H1 (cell line): ENCODE measurements around the gene CPXM2. TPM values are rescaled to one million over a fixed set of nuclear protein-coding genes. Genes with fewer than 3 reads are reported as not detected.

Experiments used
- CTCF ChIA-PET: fragments of 300-600 bp; sonication (Branson Sonifier 250); formaldehyde crosslinking; loops from one replicate; lab custom pipeline; 2021; ENCODE audit not compliant: partially characterized antibody; lab: Charles Lee
- POLR2A ChIA-PET: fragments of 300-600 bp; sonication (Branson Sonifier 250); formaldehyde crosslinking; loops from one replicate; lab custom pipeline; 2021; ENCODE audit warnings: inconsistent platforms; ENCODE audit not compliant: partially characterized antibody; lab: Charles Lee
- DNase-seq, 2 experiments: peaks; one replicate each; pipeline versions ENCODE4 v3.0.0 to v3.0.0-alpha.2; 2010 to 2022; ENCODE audit warnings: low spot score in 2 of 2, low read depth in 1 of 2, mixed read lengths in 1 of 2
- FAIRE-seq: peaks from 2 replicates; lab custom pipeline; 2011; peaks lifted over from hg19 to GRCh38; lab: Jason Lieb, UNC
- H2AFZ ChIP-seq: 2 replicates; pipeline ENCODE4 v1.8.1; 2012; ENCODE audit warnings: low read length, inconsistent platforms
- H2AK5ac ChIP-seq: 2 replicates; pipeline ENCODE4 v1.6.1; 2013; ENCODE audit warnings: low read depth, low read length
- H2BK120ac ChIP-seq: replicated peaks from 2 replicates; pipeline ENCODE3; 2013; ENCODE audit warnings: low read depth, low read length, inconsistent platforms
- H2BK12ac ChIP-seq: 2 replicates; pipeline ENCODE4 v1.6.1; 2013; ENCODE audit warnings: low read depth, low read length
- H2BK15ac ChIP-seq: 2 replicates; pipeline ENCODE4 v1.6.1; 2013; ENCODE audit warnings: low read length
- H2BK20ac ChIP-seq: 2 replicates; pipeline ENCODE4 v1.6.1; 2013; ENCODE audit warnings: low read length
- H2BK5ac ChIP-seq: 2 replicates; pipeline ENCODE4 v1.6.1; 2013; ENCODE audit warnings: low read depth, low read length
- H3K14ac ChIP-seq: 2 replicates; pipeline ENCODE4 v1.6.1; 2013; ENCODE audit warnings: inconsistent platforms; ENCODE audit not compliant: insufficient read length
- H3K18ac ChIP-seq: 2 replicates; pipeline ENCODE4 v1.6.1; 2013; ENCODE audit warnings: low read length; ENCODE audit errors: extremely low read depth
- H3K23ac ChIP-seq: 2 replicates; pipeline ENCODE4 v1.6.1; 2013; ENCODE audit warnings: inconsistent platforms; ENCODE audit not compliant: insufficient read length
- H3K23me2 ChIP-seq: 2 replicates; pipeline ENCODE4 v1.6.1; 2013; ENCODE audit warnings: low read depth, low read length
- H3K27ac ChIP-seq: 2 replicates; pipeline ENCODE4 v1.6.1; 2011; ENCODE audit warnings: low read depth, low read length, inconsistent platforms
- H3K27me3 ChIP-seq, 4 experiments: replicated peaks in 1 of 4; 1 replicate in 1 of 4; 2 replicates in 3 of 4; pipeline versions ENCODE4 v1.6.1 to v1.8.1; 2011 to 2013; ENCODE audit warnings: low read length in 3 of 4, mild to moderate bottlenecking in 3 of 4, inconsistent platforms in 2 of 4, mixed read lengths in 2 of 4, moderate library complexity in 1 of 4; ENCODE audit not compliant: control insufficient read depth in 3 of 4, insufficient read depth in 3 of 4; ENCODE audit errors: extremely low read depth in 1 of 4
- H3K36me3 ChIP-seq, 4 experiments: 2 replicates each; pipeline versions ENCODE4 v1.6.1 to v1.8.1; 2011 to 2013; ENCODE audit warnings: mild to moderate bottlenecking in 4 of 4, low read length in 3 of 4, moderate library complexity in 2 of 4, control low read depth in 1 of 4, inconsistent platforms in 1 of 4; ENCODE audit not compliant: insufficient read depth in 4 of 4, control insufficient read depth in 2 of 4
- H3K4ac ChIP-seq: replicated peaks from 2 replicates; pipeline ENCODE3; 2013; ENCODE audit warnings: low read length, low read depth, mixed read lengths, inconsistent platforms; ENCODE audit not compliant: insufficient read length
- H3K4me1 ChIP-seq, 4 experiments: replicated peaks in 1 of 4; 1 replicate in 1 of 4; 2 replicates in 3 of 4; pipeline versions ENCODE4 v1.6.1 to v1.8.1; 2011 to 2013; ENCODE audit warnings: low read length in 3 of 4, inconsistent platforms in 2 of 4, mixed read lengths in 1 of 4; ENCODE audit not compliant: insufficient read depth in 4 of 4, control insufficient read depth in 3 of 4
- H3K4me2 ChIP-seq, 2 experiments: 2 replicates each; pipeline versions ENCODE4 v1.6.1 to v1.8.1; 2011 to 2013; ENCODE audit warnings: low read depth in 2 of 2, low read length in 2 of 2, control low read depth in 1 of 2, inconsistent platforms in 1 of 2, mild to moderate bottlenecking in 1 of 2; ENCODE audit not compliant: insufficient read depth in 1 of 2
- H3K4me3 ChIP-seq, 4 experiments: fragments of 200-600, 300-600 bp in 1 of 4; sonication (generic), shearing (Covaris generic), sonication (Bioruptor Twin) in 1 of 4; 2 replicates each; pipeline versions ENCODE4 v1.5.1 to v1.8.1; 2011 to 2016; ENCODE audit warnings: low read length in 4 of 4, low read depth in 3 of 4, control low read depth in 2 of 4, inconsistent platforms in 2 of 4, mild to moderate bottlenecking in 2 of 4, mixed read lengths in 1 of 4, moderate library complexity in 1 of 4; ENCODE audit not compliant: insufficient read depth in 2 of 4; ENCODE audit errors: extremely low read depth in 1 of 4
- H3K56ac ChIP-seq: replicated peaks from 2 replicates; pipeline ENCODE3; 2013; ENCODE audit warnings: low read depth, mild to moderate bottlenecking, mixed read lengths, low read length, inconsistent platforms; ENCODE audit not compliant: insufficient read length
- H3K79me1 ChIP-seq: 2 replicates; pipeline ENCODE4 v1.6.1; 2013; ENCODE audit warnings: low read depth, low read length, control low read depth
- H3K79me2 ChIP-seq, 2 experiments: 2 replicates each; pipeline versions ENCODE4 v1.6.1 to v1.8.1; 2012 to 2013; ENCODE audit warnings: low read length in 2 of 2, mild to moderate bottlenecking in 2 of 2, inconsistent platforms in 1 of 2; ENCODE audit not compliant: insufficient read depth in 2 of 2, control insufficient read depth in 1 of 2
- H3K9ac ChIP-seq, 4 experiments: replicated peaks in 1 of 4; 1 replicate in 1 of 4; 2 replicates in 3 of 4; pipeline versions ENCODE4 v1.6.1 to v1.8.1; 2011 to 2013; ENCODE audit warnings: low read depth in 3 of 4, low read length in 3 of 4, control low read depth in 2 of 4, mild to moderate bottlenecking in 2 of 4, moderate library complexity in 2 of 4, inconsistent platforms in 1 of 4; ENCODE audit errors: extremely low read depth in 1 of 4
- H3K9me3 ChIP-seq, 2 experiments: 2 replicates each; pipeline versions ENCODE4 v1.6.1 to v1.8.1; 2012 to 2013; ENCODE audit warnings: mild to moderate bottlenecking in 2 of 2, moderate library complexity in 2 of 2, control low read depth in 1 of 2, inconsistent platforms in 1 of 2, low read depth in 1 of 2, low read length in 1 of 2, mixed read lengths in 1 of 2; ENCODE audit not compliant: insufficient read depth in 2 of 2
- H4K20me1 ChIP-seq, 2 experiments: replicated peaks in 1 of 2; 2 replicates each; pipeline versions ENCODE3 to v1.8.1; 2011 to 2013; ENCODE audit warnings: inconsistent platforms in 2 of 2, low read length in 2 of 2, mild to moderate bottlenecking in 1 of 2; ENCODE audit not compliant: insufficient read depth in 2 of 2, control insufficient read depth in 1 of 2
- H4K5ac ChIP-seq: 2 replicates; pipeline ENCODE4 v1.6.1; 2013; ENCODE audit warnings: low read length, low read depth, mixed read lengths, inconsistent platforms; ENCODE audit not compliant: insufficient read length
- H4K8ac ChIP-seq: 2 replicates; pipeline ENCODE4 v1.8.0; 2013; ENCODE audit warnings: mild to moderate bottlenecking, moderate library complexity, low read length, inconsistent platforms; ENCODE audit not compliant: insufficient read depth; ENCODE audit errors: extremely low read depth
- H4K91ac ChIP-seq: replicated peaks from 2 replicates; pipeline ENCODE3; 2013; ENCODE audit warnings: low read length, mixed read lengths, inconsistent platforms; ENCODE audit not compliant: insufficient read length
- FOSL1 ChIP-seq: IDR thresholded peaks from 2 replicates; pipeline ENCODE4 v1.6.1; 2011; ENCODE audit warnings: mild to moderate bottlenecking, low read depth, low read length, moderate library complexity; ENCODE audit not compliant: insufficient read depth
- NRF1 ChIP-seq: IDR thresholded peaks from 2 replicates; pipeline ENCODE4 v1.6.1; 2011; ENCODE audit warnings: mild to moderate bottlenecking, low read depth, low read length, improper control_type of control experiment
- PHF8 ChIP-seq: fragments of 200-600 bp; sonication (generic); conservative IDR thresholded peaks from 2 replicates; pipeline ENCODE4 v1.7.1; 2012; ENCODE audit warnings: low read depth, mild to moderate bottlenecking, inconsistent platforms, low read length, moderate library complexity
- POLR2A ChIP-seq, 2 experiments: IDR thresholded peaks; 1 replicate in 1 of 2; 2 replicates in 1 of 2; pipeline ENCODE4 v1.6.1; 2011; ENCODE audit warnings: low read depth in 2 of 2, low read length in 2 of 2, mild to moderate bottlenecking in 2 of 2; ENCODE audit errors: control extremely low read depth in 1 of 2
- POLR2AphosphoS5 ChIP-seq: IDR thresholded peaks from 2 replicates; pipeline ENCODE4 v1.6.1; 2011; ENCODE audit warnings: low read depth, low read length
- SIN3A ChIP-seq, 2 experiments: IDR thresholded peaks in 1 of 2; conservative IDR thresholded peaks in 1 of 2; 2 replicates each; pipeline ENCODE4 v1.6.1; 2011 to 2012; ENCODE audit warnings: low read length in 2 of 2, improper control_type of control experiment in 1 of 2, low read depth in 1 of 2, mild to moderate bottlenecking in 1 of 2
- SP2 ChIP-seq: IDR thresholded peaks from 2 replicates; pipeline ENCODE4 v1.6.1; 2012; ENCODE audit warnings: mild to moderate bottlenecking, low read length, inconsistent platforms
- SRF ChIP-seq: IDR thresholded peaks from 2 replicates; pipeline ENCODE4 v1.6.1; 2011; ENCODE audit warnings: mild to moderate bottlenecking, low read depth, low read length, moderate library complexity
- SUZ12 ChIP-seq: fragments of 200-600 bp; sonication (generic); IDR thresholded peaks from 2 replicates; pipeline ENCODE4 v1.6.1; 2012; ENCODE audit warnings: mild to moderate bottlenecking, inconsistent platforms, low read length, moderate library complexity, mixed read lengths
- TAF7 ChIP-seq: optimal IDR thresholded peaks from 2 replicates; pipeline ENCODE3; 2011; ENCODE audit warnings: low read depth, mild to moderate bottlenecking, inconsistent platforms, low read length, moderate library complexity, borderline replicate concordance
- WGBS, 2 experiments: shearing (Covaris generic) in 1 of 2; methylation state at CpG; one replicate each; pipeline versions ENCODE4 v1.1.6 to v1.1.7; 2013 to 2015; ENCODE audit warnings: low lambda C conversion rate in 2 of 2, mixed read lengths in 2 of 2, inconsistent platforms in 1 of 2, low coverage in 1 of 2, missing lambda C conversion rate in 1 of 2; ENCODE audit not compliant: insufficient replicate concordance in 2 of 2, insufficient coverage in 1 of 2, insufficient read length in 1 of 2; ENCODE audit errors: extremely low coverage in 1 of 2, missing lambda C conversion rate in 1 of 2; 5-methylcytosine and 5-hydroxymethylcytosine counted together
- polyA plus RNA-seq, 7 experiments: library from polyadenylated mRNA; depleted of rRNA in 3 of 7; stranded (reverse) in 5 of 7; unstranded in 2 of 7; fragments of >200 nt in 5 of 7; fragments of 200-250 nt in 2 of 7; gene quantifications; 1 replicate in 5 of 7; 2 replicates in 1 of 7; 4 replicates in 1 of 7; pipeline versions ENCODE4 v1.2.1 to v1.2.3, GENCODE V29; 2011 to 2013; ENCODE audit warnings: missing spikeins in 2 of 7, mixed read lengths in 2 of 7
- total RNA-seq: library from RNA; stranded (reverse); fragmentation: NEBNext Ultra II Directional; extraction: Animal tissue kit (Norgen Biotek cat#: 25700); gene quantifications from 2 replicates; pipeline ENCODE4 v1.2.1, GENCODE V29; 2021
- TF ChIP-seq, protein P1 (sequence below): IDR thresholded peaks from 2 replicates; pipeline ENCODE4 v1.6.1; 2012; ENCODE audit warnings: low read length, inconsistent platforms

CPXM2 gene
- total and polyA plus RNA-seq, 2 of the 8 experiments (the other 6 are each of a cell fraction or from before 2014, with no cell fraction given) = 2.4 to 2.9 TPM

DNA sequence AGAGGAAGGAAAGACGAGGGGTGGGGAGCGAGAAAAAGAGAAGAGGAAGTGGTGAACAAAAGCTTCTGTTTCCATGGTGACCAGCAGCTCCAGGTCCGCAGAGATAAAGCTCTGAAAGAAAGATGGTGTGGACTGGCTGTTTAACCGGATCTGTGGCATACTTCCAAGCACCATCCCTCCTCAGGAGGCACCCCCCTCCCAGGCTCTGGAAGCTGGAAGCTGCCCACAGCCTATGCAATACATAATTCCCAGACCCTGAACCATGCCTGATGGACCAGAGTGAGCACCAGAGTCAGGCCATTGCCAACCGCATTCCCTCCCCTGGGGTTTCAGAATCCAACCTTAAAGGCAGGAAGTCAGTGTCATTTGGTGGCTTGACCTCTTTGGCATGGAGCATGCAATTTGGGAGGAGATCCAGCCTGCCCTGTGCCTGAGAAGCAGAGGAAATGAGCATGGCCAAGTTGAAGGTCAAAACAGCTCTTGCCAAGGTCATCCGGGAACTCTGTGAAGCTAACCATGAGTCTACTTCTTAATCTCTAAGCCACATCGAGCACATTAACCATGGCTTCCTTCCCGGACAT lies 22.2 kb upstream of the CPXM2 start:
- FAIRE-seq = peak; percentile 60
- 0 out of 2 replicates have a peak overlapping the region, but pooled peaks have one; percentile 4 for H2BK5ac ChIP-seq
- no peak overlapping the region for H3K9ac ChIP-seq
- no peak overlapping the region for H2BK12ac ChIP-seq
- no peak overlapping the region for H3K56ac ChIP-seq
- no peaks in the 10 kb centered on the region; a peak in 1 of 7 replicates for H3K27me3 ChIP-seq
- H4K20me1 ChIP-seq = no peaks in the 10 kb centered on the region
- no peak overlapping the region for H3K18ac ChIP-seq
- no peak overlapping the region for H4K5ac ChIP-seq
- H3K4me1 ChIP-seq = peaks cover 0 to 11% (median 5%) of the 10 kb centered on the region in 4 experiments; a peak in 6 of 7 replicates
- peaks cover 3% of the 10 kb centered on the region; the same call in 1 of the 2 replicates for H3K23me2 ChIP-seq
- no peak overlapping the region for H2BK15ac ChIP-seq
- ChIA-PET CTCF (interaction anchor here (1.4 to 5.4 kb wide), 7 partner anchors 10 to 250 kb away, joined by 3 to 24 read pairs (median 4); no protein-coding TSS in a partner anchor), POLR2A (interaction anchor here (1.5 kb wide), 1 partner anchor 16 kb away, joined by 4 read pairs; no protein-coding TSS in a partner anchor)
- H3K36me3 ChIP-seq = no peaks in the 10 kb centered on the region
- no peak overlapping the region for H4K91ac ChIP-seq
- H2BK20ac ChIP-seq = no peak overlapping the region; the same call in 1 of the 2 replicates
- no peaks in the 10 kb centered on the region for H3K9me3 ChIP-seq
- H3K4me2 ChIP-seq = peak overlapping the region in 1 of 2 experiments; percentile 22; a peak in 1 of 4 replicates
- no peak overlapping the region for H4K8ac ChIP-seq
- no peaks in the 10 kb centered on the region for H3K79me2 ChIP-seq
- no peak for DNase-seq
- no peak overlapping the region for H2BK120ac ChIP-seq
- H3K79me1 ChIP-seq = no peaks in the 10 kb centered on the region
- H2AK5ac ChIP-seq = no peak overlapping the region
- H3K4ac ChIP-seq = no peak overlapping the region
- WGBS, 2 experiments = 76% methylated on average over 8 of the region's 8 CpGs; no CpG with 5 or more reads in 1 of the 2 experiments
- H3K23ac ChIP-seq = no peak overlapping the region
- no peak overlapping the region for H3K27ac ChIP-seq
- H3K4me3 ChIP-seq = no peak overlapping the region
- H3K14ac ChIP-seq = no peak overlapping the region
- no peak overlapping the region for H2AFZ ChIP-seq
- no peak for TF ChIP-seq SIN3A (conservative IDR thresholded peaks at IDR 0.05 in 1 of 2, IDR thresholded peaks at IDR 0.05 in 1 of 2; ENCODE audit: low read depth in 1 of 2, low read length in 2 of 2)
- TF ChIP-seq POLR2AphosphoS5 = no peak
- TF ChIP-seq NRF1 = no peak
- TF ChIP-seq FOSL1 = no peak
- TF ChIP-seq TAF7 = no peak
- TF ChIP-seq PHF8 = no peak
- TF ChIP-seq, protein P1, sequence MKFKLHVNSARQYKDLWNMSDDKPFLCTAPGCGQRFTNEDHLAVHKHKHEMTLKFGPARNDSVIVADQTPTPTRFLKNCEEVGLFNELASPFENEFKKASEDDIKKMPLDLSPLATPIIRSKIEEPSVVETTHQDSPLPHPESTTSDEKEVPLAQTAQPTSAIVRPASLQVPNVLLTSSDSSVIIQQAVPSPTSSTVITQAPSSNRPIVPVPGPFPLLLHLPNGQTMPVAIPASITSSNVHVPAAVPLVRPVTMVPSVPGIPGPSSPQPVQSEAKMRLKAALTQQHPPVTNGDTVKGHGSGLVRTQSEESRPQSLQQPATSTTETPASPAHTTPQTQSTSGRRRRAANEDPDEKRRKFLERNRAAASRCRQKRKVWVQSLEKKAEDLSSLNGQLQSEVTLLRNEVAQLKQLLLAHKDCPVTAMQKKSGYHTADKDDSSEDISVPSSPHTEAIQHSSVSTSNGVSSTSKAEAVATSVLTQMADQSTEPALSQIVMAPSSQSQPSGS = no peak
- no peak for TF ChIP-seq SUZ12
- no peak for TF ChIP-seq SP2
- TF ChIP-seq SRF = no peak
- TF ChIP-seq POLR2A (IDR thresholded peaks at IDR 0.05; ENCODE audit: control extremely low read depth in 1 of 2, low read depth in 2 of 2, low read length in 2 of 2) = no peak
